ENCODE measurements around the gene DHX8.

The DHX8 gene

DNA sequence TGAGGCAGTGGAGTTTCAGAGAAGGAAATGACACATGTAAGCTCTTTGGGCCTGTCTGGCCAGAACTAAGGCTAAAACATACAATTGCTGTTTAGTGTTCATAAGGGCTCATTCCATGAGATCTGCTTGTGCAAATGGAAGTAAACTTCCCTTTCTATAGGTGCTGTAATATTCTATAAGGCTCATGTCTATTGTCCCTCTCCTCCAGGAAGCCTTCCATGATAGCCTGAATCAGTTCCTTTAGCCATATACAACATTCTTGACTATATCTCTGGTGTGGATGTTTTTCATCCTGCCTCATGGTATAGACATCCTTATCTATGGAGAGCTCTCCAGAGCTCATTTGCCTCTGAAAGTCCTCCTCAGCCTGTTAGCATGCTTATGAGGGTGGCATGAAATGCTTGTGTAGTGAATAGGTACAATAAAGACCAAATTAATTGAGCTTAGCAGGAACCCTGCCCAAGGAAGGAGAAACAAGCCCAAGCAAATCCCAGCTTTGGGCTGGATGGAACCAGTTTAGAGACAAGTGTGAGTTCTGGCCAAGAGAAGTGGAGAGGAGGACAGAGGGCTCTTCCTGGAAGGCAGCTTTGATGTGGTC, 64.0 kb downstream of the DHX8 start:
- no peak for DNase-seq (ENCODE audit: low read depth)

GRCh38 chr17:43548689-43549379, 65.1 kb downstream of the DHX8 start:
- no peak for DNase-seq (ENCODE audit: low read depth)

- DNase-seq (ENCODE audit: low read depth): no peak
Measured at GRCh38 chr17:43549496-43549895, 65.7 kb downstream of the DHX8 start.

- DNase-seq (ENCODE audit: low read depth): no peak
Measured at GRCh38 chr17:43550754-43551153, 67.0 kb downstream of the DHX8 start.

- DNase-seq (ENCODE audit: low read depth): no peak
Measured at GRCh38 chr17:43552229-43552837, 68.6 kb downstream of the DHX8 start.

GRCh38 chr17:43553573-43553972, 69.8 kb downstream of the DHX8 start:
- no peak for DNase-seq (ENCODE audit: low read depth)

DNA sequence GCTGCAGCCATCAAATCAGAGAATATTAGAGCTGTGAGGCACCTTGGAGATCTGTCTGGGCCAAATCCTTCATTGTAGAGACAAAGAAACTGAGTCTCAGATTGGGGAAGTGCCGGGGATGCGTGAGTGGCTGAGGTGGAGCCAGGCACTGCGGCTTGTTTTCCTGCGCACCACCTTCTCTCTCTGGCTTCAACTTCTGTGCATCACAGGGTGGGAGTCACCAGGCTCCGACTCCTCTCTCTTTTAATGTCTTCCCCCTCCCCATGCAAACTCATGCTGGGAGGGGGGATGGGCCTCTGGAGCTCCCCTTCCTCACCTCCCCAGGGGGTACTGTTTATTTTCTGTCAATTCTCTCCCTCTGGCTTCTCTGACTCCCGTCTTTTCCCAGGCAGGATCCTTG, 71.1 kb downstream of the DHX8 start:
- no peak for DNase-seq (ENCODE audit: low read depth)

- DNase-seq (ENCODE audit: low read depth): no peak
Measured at GRCh38 chr17:43556292-43556691, 72.5 kb downstream of the DHX8 start.

DNA sequence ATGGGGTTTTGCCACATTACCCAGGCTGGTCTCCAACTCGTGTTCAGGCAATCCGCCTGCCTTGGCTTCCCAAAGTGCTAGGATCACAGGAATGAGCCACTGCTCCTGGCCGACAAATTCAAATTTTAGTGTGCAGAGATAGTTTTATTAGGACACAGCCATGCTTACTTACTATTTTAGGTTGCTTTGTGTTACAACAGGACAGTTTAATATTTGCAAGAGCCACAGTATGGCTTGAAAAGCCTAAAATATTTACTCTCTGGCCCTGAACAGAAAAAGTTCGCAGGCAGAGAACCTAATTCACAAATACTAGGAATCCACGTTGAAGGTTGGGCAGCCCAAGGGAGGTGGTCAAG, 75.0 kb downstream of the DHX8 start:
- DNase-seq (ENCODE audit: low read depth): no peak

GRCh38 chr17:43559161-43559816, 75.5 kb downstream of the DHX8 start:
- no peak for DNase-seq (ENCODE audit: low read depth)

DNA sequence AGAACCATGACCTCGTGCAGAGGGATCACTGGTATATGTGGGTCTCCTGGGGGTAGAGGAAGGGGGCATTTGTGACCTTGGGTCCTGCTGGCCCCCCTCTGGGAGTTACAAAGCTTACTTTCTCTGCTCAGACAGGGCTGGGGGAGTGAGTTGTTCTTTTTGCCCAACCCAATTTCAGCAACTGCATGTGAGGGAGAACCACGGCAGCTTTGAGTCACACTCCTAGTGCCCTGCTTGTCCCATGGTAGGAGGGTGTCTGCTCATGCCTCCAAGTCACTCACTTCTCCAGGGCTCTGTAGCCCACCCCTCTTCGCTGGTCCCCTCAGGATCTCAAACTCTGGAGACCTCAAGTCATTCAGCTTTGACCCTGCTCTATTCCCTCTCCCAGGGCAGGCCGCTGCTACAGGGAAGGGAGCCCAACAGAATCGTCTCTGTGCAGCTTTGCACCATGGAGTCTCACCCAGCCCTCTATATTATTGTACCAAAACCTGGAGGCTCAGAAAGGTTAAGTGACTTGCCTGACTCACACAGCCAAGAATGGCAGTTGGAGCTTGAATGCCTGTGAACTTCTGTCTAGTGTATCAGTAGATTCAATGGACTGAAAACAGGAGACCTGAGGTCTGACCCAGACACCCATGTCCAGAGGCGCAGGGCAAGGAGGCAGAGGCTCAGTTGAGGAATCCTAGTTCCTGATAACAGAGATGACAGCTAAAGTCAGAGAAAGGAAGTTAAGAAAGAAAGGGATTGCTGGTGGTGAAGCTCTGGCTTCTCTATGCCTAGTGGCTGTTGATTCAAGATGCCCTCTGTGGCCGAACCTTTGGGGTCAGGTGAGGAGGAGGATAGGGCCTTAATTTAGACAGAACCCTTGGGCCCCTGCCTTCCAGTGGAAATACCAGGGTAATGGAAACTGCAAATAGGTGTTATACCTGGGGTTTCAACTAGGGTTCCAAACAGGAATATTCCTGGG, 77.0 kb downstream of the DHX8 start:
- no peak for DNase-seq (ENCODE audit: low read depth)

GRCh38 chr17:43562679-43563599, 79.2 kb downstream of the DHX8 start:
- no peak for DNase-seq (ENCODE audit: low read depth)

- no peak for DNase-seq (ENCODE audit: low read depth)
Measured at GRCh38 chr17:43563600-43564594, 80.1 kb downstream of the DHX8 start.

GRCh38 chr17:43568506-43569082, 84.8 kb downstream of the DHX8 start:
- DNase-seq (ENCODE audit: low read depth): no peak

DNA sequence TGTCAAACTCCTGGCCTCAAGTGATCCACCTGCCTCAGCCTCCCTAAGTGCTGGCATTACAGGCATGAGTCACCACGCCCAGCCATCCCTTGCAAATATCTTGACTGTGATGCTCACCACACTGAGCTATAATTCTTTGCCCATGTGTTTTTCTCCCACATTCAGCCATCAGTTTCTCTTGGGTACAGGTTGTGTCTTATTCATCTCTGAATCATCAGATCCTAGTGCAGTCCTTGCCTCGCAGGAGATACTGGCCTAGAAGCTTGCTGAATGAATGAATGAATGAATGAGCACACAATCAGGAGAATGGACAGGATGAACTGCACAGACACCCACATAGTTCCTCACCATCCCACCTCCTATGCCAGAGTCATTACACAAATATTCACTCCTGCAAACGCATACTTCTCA, 86.7 kb downstream of the DHX8 start:
- DNase-seq (ENCODE audit: low read depth): no peak

GRCh38 chr17:43572368-43572980, 88.7 kb downstream of the DHX8 start:
- no peak for DNase-seq (ENCODE audit: low read depth)

- no peak for DNase-seq (ENCODE audit: low read depth)
Measured at GRCh38 chr17:43573579-43574321, 90.0 kb downstream of the DHX8 start.

DNA sequence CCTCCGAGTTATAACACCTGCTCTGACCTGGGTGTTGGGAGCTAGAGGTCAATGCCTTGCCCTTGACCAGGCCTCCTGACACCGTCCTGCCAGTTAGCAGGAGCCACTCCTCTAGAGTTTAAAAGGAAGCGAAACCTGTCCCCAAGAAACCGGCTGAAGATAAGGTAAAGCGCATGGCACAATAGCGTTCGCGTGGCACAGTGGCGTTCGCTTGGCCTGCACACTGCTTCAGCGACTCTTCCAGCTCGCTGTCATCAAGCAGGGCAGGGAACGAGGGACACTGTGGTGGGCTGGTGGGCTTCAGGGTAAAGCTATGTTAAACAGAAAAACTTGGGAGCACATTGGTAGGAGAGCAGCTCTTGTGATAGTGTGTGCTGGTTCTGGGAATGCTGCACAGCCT, 90.6 kb downstream of the DHX8 start:
- no peak for DNase-seq (ENCODE audit: low read depth)
